Fibroblast of upper back skin (primary cell): ENCODE data around the gene ITGA2B.
"Not testable (repeated sequence)": the region's sequence is repeated elsewhere in the genome, so short reads cannot be mapped to it uniquely, and the experiment has no call there.

Experiments used
- DNase-seq: peaks from one replicate; pipeline ENCODE4 v3.0.0-alpha.2; 2013

The ITGA2B gene

DNA sequence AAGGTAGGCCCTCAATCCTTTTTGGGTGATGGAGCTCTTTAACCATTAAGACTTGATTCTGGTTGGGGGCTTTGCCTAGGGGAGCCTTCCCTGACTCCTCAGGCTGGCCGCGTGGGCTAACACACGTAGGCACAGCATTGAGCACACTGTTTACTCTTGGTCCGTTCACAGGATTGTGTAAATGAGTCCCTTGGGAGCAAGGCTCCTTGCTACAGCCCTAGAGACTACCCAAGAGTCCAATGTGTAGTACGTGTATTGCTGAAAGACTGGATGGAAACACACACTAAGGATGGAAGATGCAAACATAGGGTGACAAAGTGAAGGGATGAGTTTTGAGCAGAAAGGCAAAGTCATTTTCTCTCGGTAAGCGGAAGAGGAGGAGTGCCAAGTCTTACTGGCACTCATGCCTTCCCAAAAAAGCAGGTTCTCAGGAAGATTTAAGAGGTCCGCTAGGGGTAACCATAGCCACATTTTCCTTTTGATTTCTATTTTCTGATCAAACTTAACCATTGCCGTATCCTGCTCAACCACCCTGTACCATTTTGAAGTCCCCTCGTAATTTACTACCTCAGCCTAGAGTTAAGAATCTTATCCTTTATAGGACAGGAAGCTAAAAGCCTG lies 911 bp upstream of the ITGA2B start:
- no peak for DNase-seq

DNA sequence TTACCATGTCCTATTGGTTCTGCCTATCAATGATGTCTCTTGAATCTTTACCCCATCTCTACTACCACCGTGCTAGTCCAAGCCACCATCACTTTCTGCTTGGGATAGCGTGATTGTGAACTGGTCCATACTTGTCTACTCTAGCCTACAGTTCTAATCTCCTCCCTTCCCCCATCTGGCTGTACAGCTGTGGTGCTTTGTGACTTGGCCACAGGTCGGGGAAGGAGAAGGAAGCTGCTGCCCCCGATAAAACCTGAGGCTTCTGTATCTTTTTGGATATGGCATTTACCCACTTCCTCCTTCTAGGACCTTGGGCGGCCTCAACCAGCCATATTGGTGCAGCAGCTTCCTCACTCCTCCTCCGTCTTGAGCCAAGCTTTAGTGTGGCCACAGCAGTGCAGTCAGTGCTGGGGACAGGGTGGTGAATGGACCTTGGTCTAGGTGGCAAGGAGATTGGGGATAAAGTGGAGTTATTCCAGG lies 314 bp upstream of the ITGA2B start:
- no peak for DNase-seq

DNA sequence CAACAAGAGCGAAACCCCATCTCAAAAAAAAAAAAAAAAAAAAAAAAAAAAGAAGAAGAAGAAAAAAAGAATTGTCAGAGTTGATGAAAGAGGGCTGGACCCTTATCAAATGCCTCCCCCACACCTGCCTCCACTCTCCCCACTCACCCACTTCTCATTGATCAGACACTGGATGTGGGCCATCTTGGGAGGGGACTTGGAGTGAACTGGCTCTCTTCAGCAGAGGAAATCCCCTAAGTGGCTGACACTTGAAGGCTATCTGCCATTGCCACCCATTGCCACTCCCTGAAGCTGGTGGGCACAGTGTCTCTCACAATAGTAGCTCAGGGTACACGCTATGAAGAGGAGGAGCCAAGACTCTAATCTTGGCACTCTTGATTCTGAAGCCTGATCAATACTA lies 1.6 kb downstream of the ITGA2B start:
- DNase-seq, result no peak

DNA sequence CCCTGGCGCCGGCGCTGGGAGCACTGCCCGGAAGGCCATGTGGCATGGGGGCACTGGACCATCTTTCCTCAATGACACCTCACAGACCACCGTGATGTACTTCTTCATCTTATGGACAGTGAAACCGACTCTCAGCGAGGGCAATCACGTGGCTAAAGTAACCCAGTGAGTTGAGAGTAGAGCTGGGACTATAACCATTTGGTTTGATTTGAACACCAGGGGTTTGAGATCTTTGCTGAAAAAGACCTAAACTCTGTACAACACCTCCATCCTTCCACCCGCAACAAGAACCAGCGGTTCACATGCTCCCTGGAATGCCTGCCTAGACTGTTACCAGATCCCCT lies 3.3 kb downstream of the ITGA2B start:
- no peak for DNase-seq

DNA sequence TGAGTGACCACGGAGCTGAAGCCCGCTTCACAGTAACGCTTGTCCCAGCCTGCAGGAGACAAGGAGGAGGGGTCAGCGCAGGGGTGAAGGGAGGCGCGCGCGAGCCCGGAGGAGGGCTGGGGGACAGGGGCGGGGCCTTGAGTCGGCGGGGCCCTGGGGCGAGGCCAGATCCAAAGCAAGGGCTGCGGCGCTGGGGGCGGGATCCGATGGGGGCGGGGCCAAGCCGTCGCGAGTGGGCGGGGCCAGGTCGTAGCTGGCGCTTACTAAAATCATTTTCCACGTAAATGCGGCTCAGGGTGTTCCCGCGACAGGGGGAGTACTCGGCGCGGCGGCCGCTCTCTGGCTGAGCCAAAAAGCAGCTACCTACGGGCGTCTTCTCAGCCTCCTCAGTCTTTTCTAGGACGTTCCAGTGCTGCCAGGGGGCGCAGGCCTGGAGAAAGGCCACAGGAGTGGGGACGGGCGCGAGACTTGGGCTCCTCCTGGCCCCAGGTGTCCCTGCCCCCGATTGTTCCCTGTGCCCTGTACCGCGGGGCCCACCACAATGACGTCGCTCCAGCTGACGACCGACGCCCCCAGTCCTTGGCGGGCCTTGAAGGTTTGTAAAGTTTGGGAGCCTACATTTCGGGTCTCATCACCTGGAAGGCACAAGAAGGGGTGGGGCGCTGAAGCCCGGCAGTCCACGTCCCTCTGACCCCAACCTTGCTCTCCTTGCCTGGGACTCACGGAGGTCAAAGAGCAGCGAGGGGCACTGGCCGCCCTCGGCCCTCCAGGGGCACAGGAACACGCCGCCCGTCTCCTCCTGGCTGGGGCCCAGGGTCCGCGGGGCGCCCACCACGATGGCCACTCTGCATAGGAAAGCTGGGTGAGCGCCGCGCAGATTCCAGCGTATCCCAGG lies 3.9 kb downstream of the ITGA2B start:
- peak; percentile 70 for DNase-seq

DNA sequence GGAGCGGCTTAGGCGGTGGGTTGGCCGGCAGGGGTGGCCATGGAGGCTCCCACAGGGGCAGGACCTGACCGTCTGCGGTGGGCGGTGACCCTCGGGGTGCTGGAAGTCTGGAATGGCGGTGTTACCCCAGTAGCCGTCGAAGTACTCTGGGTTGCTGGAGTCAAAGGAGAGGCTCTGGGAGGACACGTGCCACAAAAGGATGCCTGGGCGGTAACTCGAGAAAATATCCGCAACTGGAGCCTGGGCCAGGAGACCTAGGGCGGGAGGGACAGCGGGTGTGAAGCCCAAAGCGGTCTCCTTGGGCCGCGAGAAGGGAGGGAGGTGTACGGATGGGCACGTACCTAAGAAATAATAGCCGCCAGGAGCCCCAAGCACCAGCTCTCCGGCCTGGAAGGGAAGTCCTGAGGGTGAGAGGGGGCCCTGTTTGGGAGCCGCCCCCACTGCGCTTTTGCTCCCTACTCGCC lies 4.6 kb downstream of the ITGA2B start:
- DNase-seq, result no peak

DNA sequence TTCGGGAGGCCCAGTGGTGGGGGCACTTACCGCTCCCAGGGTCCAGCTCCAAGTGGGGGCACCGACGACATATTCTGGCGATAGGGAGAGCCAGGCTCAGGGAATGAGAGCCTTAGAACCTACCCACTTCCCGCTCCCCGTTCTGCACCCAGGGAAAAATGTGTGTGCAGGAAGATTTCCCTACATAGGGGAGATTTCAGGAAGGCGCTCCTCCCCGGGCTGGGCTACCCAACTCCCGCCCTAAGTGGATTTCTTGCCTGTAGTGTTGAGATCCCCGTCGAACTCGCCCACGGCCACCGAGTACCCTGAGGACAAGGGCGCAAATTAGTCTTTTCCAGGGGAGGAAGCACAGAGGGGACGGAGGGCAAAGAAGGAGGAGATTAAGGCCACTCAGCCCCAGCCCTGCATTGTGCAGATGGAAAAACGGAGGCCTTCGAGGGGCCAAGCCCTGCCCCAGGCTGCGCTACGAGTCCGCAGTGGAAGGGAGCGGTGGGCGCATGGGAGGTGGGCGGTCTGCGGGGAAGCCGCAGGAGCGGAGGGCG lies 5.1 kb downstream of the ITGA2B start:
- no peak for DNase-seq

DNA sequence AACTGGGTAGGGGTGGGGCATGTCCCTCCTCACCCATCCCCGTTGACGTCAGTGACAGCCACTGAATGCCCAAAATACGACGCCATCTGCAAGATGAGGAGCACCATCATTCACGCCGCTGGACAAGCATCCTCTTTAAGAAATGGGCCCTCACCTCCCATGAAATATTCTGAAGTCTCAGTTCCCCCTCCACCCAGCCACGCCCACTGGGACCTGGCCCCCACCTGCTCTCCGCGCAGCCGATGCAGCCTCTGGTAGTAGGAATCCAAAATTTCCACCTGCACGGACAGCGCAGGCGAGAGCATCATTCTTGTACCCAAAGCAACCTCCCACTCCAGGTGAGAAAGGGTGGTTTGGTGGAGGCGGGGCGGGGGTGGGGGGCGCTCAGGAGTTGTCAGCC lies 5.6 kb downstream of the ITGA2B start:
- DNase-seq, result no peak

DNA sequence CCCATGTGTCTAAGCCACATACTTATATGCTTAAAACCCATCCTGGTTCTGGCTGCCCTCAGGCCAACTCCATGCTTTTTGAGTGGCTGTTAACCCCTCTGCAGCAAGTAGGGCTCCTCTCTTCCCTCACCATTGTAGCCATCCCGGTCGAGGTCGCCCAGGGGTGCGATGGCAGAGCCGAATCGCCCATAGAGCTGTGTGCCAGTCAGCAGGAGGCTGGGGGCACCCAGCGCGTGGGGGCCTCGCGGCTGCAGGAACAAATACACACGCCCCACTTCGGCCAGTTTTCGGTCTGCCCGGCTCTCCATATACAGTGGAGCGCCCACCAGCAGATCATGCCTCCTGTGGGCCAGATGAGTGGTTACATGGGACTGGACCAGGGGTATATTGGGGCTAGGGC lies 6.1 kb downstream of the ITGA2B start:
- DNase-seq, result no peak

DNA sequence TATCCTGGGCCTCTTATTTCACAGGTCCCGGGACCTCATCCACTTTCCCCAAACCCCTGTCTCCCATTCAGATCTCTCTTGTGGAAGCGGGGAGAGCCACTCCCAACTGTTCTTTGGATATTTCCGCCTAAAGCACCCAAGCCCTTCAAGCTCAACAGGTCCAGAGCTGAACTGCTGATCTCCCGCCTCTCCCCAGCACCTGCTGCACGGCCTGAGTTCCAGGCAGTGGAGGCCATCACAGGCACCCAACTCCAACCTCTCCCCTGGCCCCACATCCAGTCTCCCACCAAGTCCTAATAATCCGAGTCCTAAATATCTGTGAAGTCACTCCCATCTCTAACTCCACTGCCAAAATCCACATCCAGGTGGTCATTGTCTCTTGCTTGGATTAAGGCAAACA lies 6.5 kb downstream of the ITGA2B start:
- no peak for DNase-seq

DNA sequence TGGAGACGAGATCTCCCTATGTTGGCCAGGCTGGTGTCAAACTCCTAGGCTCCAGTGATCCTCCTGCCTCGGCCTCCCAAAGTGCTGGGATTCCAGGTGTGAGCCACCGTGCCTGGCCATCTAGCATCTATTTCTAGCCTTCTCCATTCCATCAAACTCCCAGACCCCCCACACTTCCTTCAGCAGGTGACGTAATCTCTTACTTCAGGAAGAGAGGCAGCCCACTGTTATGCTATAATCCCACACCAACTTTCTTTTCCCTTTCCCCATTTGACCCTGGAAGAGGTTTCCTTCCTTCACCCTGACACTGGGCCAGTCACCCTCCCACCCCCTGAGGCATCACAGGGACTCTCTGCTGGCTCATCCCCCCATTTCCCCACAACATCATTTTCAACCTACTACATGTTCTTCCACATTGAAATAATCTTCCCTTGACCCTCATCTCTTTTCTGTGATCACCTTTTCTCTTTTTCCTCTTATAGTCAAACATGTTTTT lies 7.6 kb downstream of the ITGA2B start:
- DNase-seq, result no peak

DNA sequence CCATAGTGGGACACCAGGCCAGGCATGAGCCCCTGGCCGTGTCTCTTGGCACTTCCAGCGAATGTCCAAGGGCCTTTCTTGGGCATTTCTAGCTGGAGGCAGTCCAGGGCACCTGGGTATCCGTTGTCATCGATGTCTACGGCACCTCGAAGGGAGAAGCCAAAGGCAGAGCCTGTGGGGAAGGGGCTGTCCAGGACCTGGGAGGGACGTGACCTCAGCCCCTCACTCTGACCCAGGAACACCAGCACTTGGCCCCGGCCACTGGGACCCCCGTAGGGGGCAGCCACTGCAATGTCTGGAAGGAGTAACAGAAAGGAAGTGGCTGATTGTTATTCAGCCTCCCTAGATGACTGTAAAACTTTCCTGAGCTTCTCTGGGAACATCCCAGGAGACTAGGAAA lies 8.7 kb downstream of the ITGA2B start:
- no peak for DNase-seq

DNA sequence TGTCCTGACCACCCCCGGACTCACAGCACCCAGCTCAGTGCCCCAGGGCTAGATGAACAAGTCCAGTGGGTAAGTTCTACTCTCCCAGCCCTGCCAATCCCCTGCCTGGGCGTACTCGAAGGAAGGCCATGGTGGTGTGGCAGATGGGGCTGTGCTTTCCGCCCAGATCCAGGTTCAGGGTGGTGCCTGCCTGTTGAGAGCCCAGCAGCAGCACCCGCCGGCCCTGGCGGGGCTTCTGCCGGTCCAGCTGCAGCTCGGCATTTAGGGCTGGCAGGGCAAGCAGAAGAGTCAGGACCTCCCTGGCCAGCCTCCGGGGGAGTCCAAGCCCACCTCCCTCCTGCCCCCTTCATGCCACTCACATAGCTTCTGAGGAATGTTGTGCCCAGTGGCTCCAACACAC lies 9.6 kb downstream of the ITGA2B start:
- no peak for DNase-seq

DNA sequence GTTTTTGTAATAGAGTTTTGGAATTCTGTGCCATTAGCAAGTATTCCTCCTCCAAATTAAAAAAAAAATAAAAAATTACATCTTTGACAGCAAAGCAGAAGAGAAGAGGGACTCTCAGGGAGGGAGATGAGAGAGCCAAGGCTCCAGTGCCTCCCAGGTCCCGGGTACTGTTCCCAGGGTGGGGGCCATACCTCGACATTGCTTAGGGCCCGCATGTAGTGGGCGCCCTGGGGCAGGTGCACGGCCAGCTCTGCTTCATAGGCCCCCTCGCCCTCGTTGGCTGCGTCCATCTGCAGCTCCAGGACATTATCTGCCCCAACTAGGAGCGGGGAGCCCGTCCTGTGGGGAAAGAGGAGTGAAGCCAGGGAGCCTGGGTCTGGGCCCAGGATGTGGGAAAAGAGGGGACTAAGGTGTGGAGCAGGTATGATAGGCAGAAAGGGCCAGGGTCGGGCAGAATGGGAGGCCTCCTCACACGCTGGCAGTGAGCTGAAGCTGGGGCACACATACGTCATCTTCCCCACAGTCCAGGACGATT lies 11.2 kb downstream of the ITGA2B start:
- no peak for DNase-seq

DNA sequence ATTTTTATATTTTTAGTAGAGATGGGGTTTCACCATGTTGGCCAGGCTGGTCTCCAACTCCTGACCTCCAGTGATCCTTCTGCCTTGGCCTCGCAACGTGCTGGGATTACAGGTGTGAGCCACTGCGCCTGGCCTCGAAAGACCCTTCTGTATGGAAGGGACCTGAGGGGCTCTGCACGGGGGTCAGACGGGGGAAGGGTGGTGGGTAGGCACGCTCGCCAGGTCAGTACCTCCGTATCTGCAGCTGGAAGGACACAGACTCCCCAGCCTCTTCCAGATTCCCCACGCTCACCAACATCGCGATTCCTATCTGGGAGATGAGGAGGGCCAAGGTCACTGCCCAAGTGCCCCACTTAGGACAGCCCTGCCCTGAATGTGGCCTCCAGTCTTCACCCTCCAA lies 12.7 kb downstream of the ITGA2B start:
- DNase-seq, result no peak

DNA sequence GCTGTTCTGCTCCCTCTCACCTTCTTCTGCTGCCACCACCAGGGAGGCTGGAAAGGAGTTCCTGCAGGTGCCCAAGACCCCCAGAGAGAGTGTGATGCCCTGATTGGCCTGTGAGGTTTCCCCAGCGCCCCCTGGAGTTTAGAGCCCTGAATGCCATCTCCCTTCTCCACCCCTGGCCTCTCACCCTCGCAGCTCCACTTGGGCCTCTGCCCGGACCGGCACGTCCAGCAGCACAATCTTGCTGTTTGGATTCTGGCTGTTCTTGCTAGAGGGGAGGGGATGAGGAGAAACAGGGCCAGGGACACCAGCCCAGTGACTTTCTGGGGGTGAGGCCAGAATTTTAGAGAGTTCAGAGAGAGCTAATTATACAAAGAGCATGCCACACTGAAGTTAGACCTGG lies 13.3 kb downstream of the ITGA2B start:
- peak; percentile 21 for DNase-seq

DNA sequence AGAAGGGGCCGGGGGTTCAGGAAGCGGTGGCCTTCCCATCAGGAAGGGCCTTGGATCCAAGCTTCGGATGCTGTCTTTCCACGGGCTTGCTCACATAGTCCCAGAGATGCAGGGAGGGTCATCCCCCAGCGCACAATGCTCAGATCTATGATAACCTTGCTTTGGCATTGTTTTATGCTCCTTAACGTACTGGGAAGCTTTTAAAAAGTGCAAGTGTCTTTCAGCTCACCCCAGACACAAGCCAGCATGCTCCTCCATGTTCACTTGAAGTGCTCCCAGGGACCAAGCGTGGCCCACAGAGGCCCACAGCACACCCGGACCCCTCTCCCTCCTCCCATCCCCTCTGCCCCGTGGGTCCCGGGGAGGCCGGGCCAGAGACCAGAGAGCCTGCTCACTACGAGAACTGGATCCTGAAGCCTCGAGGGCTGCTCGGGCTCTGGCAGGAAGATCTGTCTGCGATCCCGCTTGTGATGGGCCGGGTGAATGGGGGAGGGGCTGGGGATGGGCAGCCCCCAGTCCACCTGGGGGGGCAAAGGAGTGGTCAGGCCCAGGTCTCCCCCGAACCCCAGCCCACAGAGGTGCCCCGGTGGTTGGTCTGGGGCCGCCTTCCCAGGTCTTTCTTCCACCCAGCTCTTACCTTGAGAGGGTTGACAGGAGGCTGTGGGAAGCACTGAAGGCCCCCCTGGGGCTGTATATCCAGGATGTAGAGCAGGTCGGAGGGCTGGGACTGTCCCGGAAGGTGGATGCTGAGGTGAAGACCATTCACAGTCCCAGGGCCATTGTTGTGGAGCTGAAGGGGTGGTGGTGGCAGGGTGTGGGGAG lies 14.0 kb downstream of the ITGA2B start:
- no peak for DNase-seq

DNA sequence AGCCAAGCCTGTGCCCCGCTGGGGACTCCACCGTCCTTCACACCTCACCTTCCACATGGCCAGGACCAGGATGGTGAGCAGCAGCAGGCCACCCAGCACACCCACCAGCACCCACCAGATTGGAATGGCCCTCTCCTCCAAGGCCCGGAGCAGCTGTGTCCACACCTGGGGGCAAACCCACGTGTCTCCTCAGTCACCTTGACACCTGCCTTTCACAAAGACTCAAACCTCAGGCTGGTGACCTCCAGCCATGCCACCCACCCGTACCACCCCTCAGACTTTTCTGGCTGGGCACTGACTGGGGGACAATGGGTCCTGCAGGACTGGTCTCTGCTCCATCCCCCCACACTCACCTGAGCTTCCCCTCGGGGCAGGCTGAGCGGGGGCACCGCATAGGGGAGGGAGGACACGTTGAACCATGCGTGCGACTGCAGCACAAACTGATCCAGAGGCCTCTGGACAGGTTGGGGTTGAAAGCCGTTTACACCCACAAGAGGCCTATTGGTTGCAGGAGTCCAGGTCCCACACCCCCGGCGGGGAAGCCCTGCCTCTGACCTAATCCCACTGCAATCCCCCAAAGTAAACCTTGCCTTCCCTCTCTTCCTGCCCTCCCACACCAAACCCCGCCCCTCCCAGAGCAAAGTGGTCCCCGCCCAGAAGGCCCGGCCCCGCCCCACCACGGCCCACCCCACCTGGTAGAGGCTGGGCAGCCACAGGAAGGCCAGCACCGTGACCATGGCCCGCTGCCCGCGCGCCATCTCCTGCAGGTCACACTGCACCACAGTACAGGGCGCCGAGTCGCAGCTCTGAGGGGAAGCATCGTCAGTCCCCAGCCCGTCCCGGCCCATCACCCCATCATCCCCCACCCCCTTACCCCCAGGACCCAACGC lies 14.9 kb downstream of the ITGA2B start:
- DNase-seq, result no peak

DNA sequence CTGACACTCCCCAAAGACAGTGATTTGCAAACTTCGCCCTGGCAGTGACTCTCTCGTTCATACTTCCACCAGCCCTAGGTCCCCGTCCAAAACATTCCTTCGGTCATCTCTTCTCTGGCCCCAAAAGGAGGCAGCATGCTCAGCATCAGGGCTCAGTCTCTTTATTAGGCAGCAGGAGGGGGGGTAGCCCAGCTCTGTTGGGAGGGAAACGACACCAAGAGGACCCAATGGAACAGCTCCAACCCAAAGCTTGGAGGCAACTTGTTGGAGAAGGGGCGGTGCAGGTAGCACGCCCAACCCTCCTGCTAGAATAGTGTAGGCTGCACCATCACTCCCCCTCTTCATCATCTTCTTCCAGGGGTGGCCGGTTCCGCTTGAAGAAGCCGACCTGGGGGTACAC lies 17.4 kb downstream of the ITGA2B start:
- DNase-seq, result no peak

DNA sequence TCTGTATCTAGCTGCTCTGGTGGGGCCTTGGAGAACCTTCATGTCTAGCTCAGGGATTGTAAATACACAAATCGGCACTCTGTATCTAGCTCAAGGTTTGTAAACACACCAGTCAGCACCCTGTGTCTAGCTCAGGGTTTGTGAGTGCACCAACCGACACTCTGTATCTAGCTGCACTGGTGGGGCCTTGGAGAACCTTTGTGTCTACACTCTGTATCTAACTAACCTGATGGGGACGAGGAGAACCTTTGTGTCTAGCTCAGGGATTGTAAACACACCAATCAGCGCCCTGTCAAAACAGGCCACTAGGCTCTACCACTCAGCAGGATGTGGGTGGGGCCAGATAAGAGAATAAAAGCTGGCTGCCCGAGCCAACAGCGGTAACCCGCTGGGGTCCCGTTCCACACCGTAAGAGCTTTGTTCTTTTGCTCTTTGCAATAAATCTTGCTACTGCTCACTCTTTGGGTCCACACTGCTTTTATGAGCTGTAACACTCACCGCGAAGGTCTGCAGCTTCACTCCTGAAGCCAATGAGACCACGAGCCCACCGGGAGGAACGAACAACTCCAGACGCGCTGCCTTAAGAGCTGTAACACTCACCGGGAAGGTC lies 19.9 kb downstream of the ITGA2B start:
- not testable (repeated sequence) for DNase-seq
